Keratinocyte (primary cell): ENCODE data around the gene COG6. TPM values are rescaled to one million over a fixed set of nuclear protein-coding genes. Genes with fewer than 3 reads are reported as not detected.

Experiments used
- DNase-seq: peaks from one replicate; pipeline ENCODE4 v3.0.0-alpha.2; 2011; ENCODE audit warnings: low read depth, missing footprints, low spot score
- FAIRE-seq: peaks from 2 replicates; lab custom pipeline; 2011; peaks lifted over from hg19 to GRCh38; lab: Jason Lieb, UNC
- H2AFZ ChIP-seq: 2 replicates; pipeline ENCODE4 v1.6.0; 2012; ENCODE audit warnings: low read length, control low read depth, inconsistent platforms; ENCODE audit not compliant: control insufficient read depth
- H3K27ac ChIP-seq: 2 replicates; pipeline ENCODE4 v1.5.1; 2011; ENCODE audit warnings: low read length; ENCODE audit not compliant: control insufficient read depth, insufficient read depth
- H3K27me3 ChIP-seq: 3 replicates; pipeline ENCODE4 v1.6.0; 2011; ENCODE audit warnings: low read length; ENCODE audit not compliant: control insufficient read depth, insufficient read depth; ENCODE audit errors: extremely low read depth
- H3K36me3 ChIP-seq, 2 experiments: 2 replicates in 1 of 2; 3 replicates in 1 of 2; pipeline ENCODE4 v1.5.1; 2011; ENCODE audit warnings: low read length in 2 of 2, mild to moderate bottlenecking in 1 of 2; ENCODE audit not compliant: control insufficient read depth in 2 of 2, insufficient read depth in 2 of 2; ENCODE audit errors: extremely low read depth in 1 of 2
- H3K4me1 ChIP-seq: 3 replicates; pipeline ENCODE4 v1.5.1; 2011; ENCODE audit warnings: low read length; ENCODE audit not compliant: control insufficient read depth, insufficient read depth; ENCODE audit errors: extremely low read depth
- H3K4me2 ChIP-seq: 3 replicates; pipeline ENCODE4 v1.6.0; 2011; ENCODE audit warnings: low read depth, low read length; ENCODE audit not compliant: control insufficient read depth, insufficient read depth; ENCODE audit errors: extremely low read depth
- H3K4me3 ChIP-seq, 3 experiments: fragments of 200-600 bp in 1 of 3; sonication (generic) in 1 of 3; 2 replicates in 2 of 3; 3 replicates in 1 of 3; pipeline ENCODE4 v1.5.1; 2011 to 2016; ENCODE audit warnings: low read length in 3 of 3, mild to moderate bottlenecking in 3 of 3, control low read depth in 2 of 3, inconsistent platforms in 1 of 3, low read depth in 1 of 3, mixed read lengths in 1 of 3, mixed run types in 1 of 3, moderate library complexity in 1 of 3; ENCODE audit not compliant: control insufficient read depth in 2 of 3, insufficient read depth in 2 of 3; ENCODE audit errors: extremely low read depth in 1 of 3
- H3K79me2 ChIP-seq: 2 replicates; pipeline ENCODE4 v1.6.0; 2012; ENCODE audit warnings: low read length; ENCODE audit not compliant: control insufficient read depth, insufficient read depth
- H3K9ac ChIP-seq: 3 replicates; pipeline ENCODE4 v1.6.0; 2011; ENCODE audit warnings: low read length; ENCODE audit not compliant: control insufficient read depth, insufficient read depth; ENCODE audit errors: extremely low read depth
- H3K9me1 ChIP-seq: 3 replicates; pipeline ENCODE4 v1.6.0; 2011; ENCODE audit warnings: low read length; ENCODE audit not compliant: control insufficient read depth, insufficient read depth; ENCODE audit errors: extremely low read depth
- H3K9me3 ChIP-seq: 2 replicates; pipeline ENCODE4 v1.5.1; 2012; ENCODE audit warnings: low read depth, low read length; ENCODE audit not compliant: control insufficient read depth
- H4K20me1 ChIP-seq: 3 replicates; pipeline ENCODE4 v1.6.0; 2011; ENCODE audit warnings: low read length; ENCODE audit not compliant: control insufficient read depth, insufficient read depth; ENCODE audit errors: extremely low read depth
- CTCF ChIP-seq, 3 experiments: IDR thresholded peaks in 1 of 3; conservative IDR thresholded peaks in 1 of 3; optimal IDR thresholded peaks in 1 of 3; 2 replicates in 2 of 3; 3 replicates in 1 of 3; pipeline versions ENCODE3 to v1.5.1; 2011; ENCODE audit warnings: low read length in 3 of 3, mild to moderate bottlenecking in 3 of 3, moderate library complexity in 2 of 3, control low read depth in 1 of 3, inconsistent platforms in 1 of 3; ENCODE audit not compliant: insufficient read depth in 2 of 3; ENCODE audit errors: extremely low read depth in 1 of 3
- EZH2 ChIP-seq: IDR thresholded peaks from one replicate; pipeline ENCODE4 v1.6.1; 2012; ENCODE audit warnings: inconsistent platforms, mild to moderate bottlenecking, low read length, moderate library complexity
- dilution Hi-C: fragments of 300-500 bp; cut with MboI; formaldehyde crosslinking; loops from one replicate; pipeline ENCODE4 v1.7.0; 2020; ENCODE audit warnings: low sequenced_read_pairs; ENCODE audit not compliant: extremely low pct_ligation_motif_present
- polyA plus RNA-seq, 5 experiments: library from polyadenylated mRNA; depleted of rRNA in 3 of 5; stranded (reverse) in 3 of 5; stranded (forward) in 1 of 5; unstranded in 1 of 5; fragments of >200 nt; gene quantifications; 1 replicate in 1 of 5; 2 replicates in 3 of 5; 3 replicates in 1 of 5; pipeline versions ENCODE4 v1.2.1 to v1.2.3, GENCODE V29; 2011 to 2012; ENCODE audit warnings: missing spikeins in 2 of 5, low read depth in 1 of 5, low replicate concordance in 1 of 5

Gene COG6
- polyA plus RNA-seq, 1 donor (not counting 4 experiments of a cell fraction or from before 2014, with no cell fraction given): 25.5 TPM

- no peak for DNase-seq
- H3K27ac ChIP-seq: no peak overlapping the region
- no peak overlapping the region for H2AFZ ChIP-seq
- H3K36me3 ChIP-seq: peaks cover 0 to 4% of the 10 kb centered on the region in 2 experiments
- H3K27me3 ChIP-seq: no peaks in the 10 kb centered on the region
- H3K9me3 ChIP-seq: no peaks in the 10 kb centered on the region
- H3K4me1 ChIP-seq: no peaks in the 10 kb centered on the region
- H3K4me2 ChIP-seq: no peak overlapping the region
- H3K9ac ChIP-seq: no peak overlapping the region
- dilution Hi-C loops: no loop called here
- no peaks in the 10 kb centered on the region for H3K79me2 ChIP-seq
- no peak for FAIRE-seq
- no peaks in the 10 kb centered on the region for H3K9me1 ChIP-seq
- H3K4me3 ChIP-seq: no peak overlapping the region
- TF ChIP-seq CTCF (optimal IDR thresholded peaks at IDR 0.05 in 1 of 3, IDR thresholded peaks at IDR 0.05 in 1 of 3, conservative IDR thresholded peaks at IDR 0.05 in 1 of 3; ENCODE audit: extremely low read depth in 1 of 3, insufficient read depth in 2 of 3, low read length in 3 of 3) (no peak), EZH2 (no peak)
- no peaks in the 10 kb centered on the region for H4K20me1 ChIP-seq
Measured at GRCh38 chr13:39682310-39682709, 26.8 kb downstream of the COG6 start.

GRCh38 chr13:39682788-39683187 lies 27.3 kb downstream of the COG6 start:
- Histone ChIP-seq H2AFZ (no peak overlapping the region), H3K36me3 (peaks cover 0 to 7% of the 10 kb centered on the region in 2 experiments), H3K79me2 (no peaks in the 10 kb centered on the region), H4K20me1 (no peaks in the 10 kb centered on the region), H3K9me1 (no peaks in the 10 kb centered on the region), H3K9me3 (no peaks in the 10 kb centered on the region), H3K4me2 (no peak overlapping the region), H3K4me1 (no peaks in the 10 kb centered on the region), H3K27ac (no peak overlapping the region), H3K4me3 (no peak overlapping the region), H3K27me3 (no peaks in the 10 kb centered on the region), H3K9ac (no peak overlapping the region)
- DNase-seq: no peak
- dilution Hi-C loops: no loop called here
- FAIRE-seq: no peak
- TF ChIP-seq EZH2 (no peak), CTCF (optimal IDR thresholded peaks at IDR 0.05 in 1 of 3, IDR thresholded peaks at IDR 0.05 in 1 of 3, conservative IDR thresholded peaks at IDR 0.05 in 1 of 3; ENCODE audit: extremely low read depth in 1 of 3, insufficient read depth in 2 of 3, low read length in 3 of 3) (no peak)
